ENCODE measurements around the gene CA6. TPM values are rescaled to one million over a fixed set of nuclear protein-coding genes. Genes with fewer than 3 reads are reported as not detected.
A peak's percentile ranks its signal among the peaks of the same experiment; 100 is the strongest.
"Not testable (repeated sequence)": the region's sequence is repeated elsewhere in the genome, so short reads cannot be mapped to it uniquely, and the experiment has no call there.

CA6 gene
- total and polyA plus RNA-seq, 11 donors: not detected

DNA sequence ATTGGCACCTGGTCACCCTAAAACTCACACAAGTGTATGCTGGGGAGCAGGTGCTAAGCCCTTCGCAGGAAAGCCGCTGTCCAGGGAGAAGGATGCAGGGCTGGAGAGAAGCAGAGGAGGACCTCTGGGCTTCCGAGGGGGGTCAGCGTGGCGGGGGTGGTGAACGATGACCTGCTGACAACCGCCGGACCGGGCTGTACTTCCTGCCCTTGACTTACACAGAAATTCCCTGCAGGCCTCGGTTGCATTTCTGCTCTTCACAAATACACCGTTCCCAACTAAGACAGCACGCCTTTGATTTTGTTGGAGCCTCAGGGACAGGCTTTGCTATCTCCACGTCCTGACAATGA lies 42.9 kb downstream of the CA6 start:
- DNase-seq: peak in 1 of 5 donors; percentile 40
- WGBS, 4 donors: 32 to 55% (median 41%) methylated on average over 11 to 13 of the region's 13 CpGs
- Histone ChIP-seq H3K27ac (no peak overlapping the region), H3K9me3 (no peaks in the 10 kb centered on the region), H3K4me1 (peaks cover 0 to 25% (median 8%) of the 10 kb centered on the region in 12 donors), H3K4me3 (no peak overlapping the region), H3K36me3 (no peaks in the 10 kb centered on the region), H3K27me3 (no peaks in the 10 kb centered on the region)
- intact Hi-C loops (cut with DNase I): loop anchor here (1.0 to 5.0 kb wide), 8 partner anchors 68 to 131 kb away; no protein-coding TSS in a partner anchor
- no peak for TF ChIP-seq POLR2A (IDR thresholded peaks at IDR 0.05)
- no peak for TF ChIP-seq CTCF (IDR thresholded peaks at IDR 0.05)
- ATAC-seq: no peak

DNA sequence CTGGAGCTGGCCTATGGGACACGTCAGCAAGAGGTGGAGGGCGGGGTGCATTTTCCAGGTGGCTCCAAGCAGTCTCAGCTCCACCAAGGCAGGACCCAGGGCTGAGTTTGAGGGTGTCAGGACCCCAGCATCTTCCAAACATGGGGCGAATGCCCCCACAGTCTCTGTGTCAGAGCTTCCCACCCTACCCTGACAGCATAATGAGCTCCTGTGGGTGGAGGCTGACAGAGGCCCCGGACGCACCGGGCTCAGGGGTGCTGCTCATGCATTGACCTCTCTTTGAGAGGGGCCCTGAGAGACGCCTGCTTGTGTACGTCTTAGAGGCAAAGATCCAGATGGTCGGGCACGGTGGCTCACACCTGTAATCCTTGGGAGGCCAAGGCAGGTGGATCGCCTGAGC lies 43.4 kb downstream of the CA6 start:
- WGBS, 4 donors: 95 to 99% (median 97%) methylated on average over 5 to 11 of the region's 11 CpGs

DNA sequence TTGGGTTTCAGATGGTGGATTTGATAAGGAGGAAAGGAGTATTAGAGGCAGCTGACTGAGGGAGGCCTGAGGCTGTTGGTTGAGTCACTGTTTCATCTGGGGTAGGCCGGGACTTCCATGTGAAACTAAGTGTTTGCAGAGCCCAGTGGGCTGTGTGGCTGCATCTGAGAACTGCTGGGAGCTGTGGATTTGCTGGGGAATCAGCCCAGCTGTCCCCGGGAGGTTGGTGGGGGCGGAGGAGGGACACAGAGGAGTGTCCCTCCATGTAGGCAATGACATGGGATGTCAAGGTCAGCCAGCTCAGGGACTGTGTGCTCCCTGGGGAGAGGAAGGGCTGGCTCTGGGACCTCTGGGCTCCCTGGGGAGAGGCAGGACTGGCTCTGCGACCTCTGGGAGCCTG lies 44.2 kb downstream of the CA6 start:
- no peaks in the 10 kb centered on the region for H3K36me3 ChIP-seq
- peaks cover 0 to 25% (median 8%) of the 10 kb centered on the region in 12 donors for H3K4me1 ChIP-seq
- ATAC-seq (no peak), DNase-seq (no peak)
- no peaks in the 10 kb centered on the region for H3K27me3 ChIP-seq
- H3K9me3 ChIP-seq: no peaks in the 10 kb centered on the region
- WGBS, 4 donors: 72 to 84% (median 74%) methylated on average over 4 of the region's 4 CpGs
- H3K4me3 ChIP-seq: no peak overlapping the region
- TF ChIP-seq POLR2A (IDR thresholded peaks at IDR 0.05): no peak
- no peak for TF ChIP-seq CTCF (IDR thresholded peaks at IDR 0.05)
- intact Hi-C loops (cut with DNase I): loop anchor here in 8 of 10 donors (2.0 to 5.0 kb wide), 7 partner anchors 69 to 133 kb away; no protein-coding TSS in a partner anchor
- H3K27ac ChIP-seq: no peak overlapping the region

More for the DNA sequence above, 43.4 kb downstream of the CA6 start:
- Histone ChIP-seq H3K36me3 (no peaks in the 10 kb centered on the region), H3K4me3 (no peak overlapping the region), H3K27me3 (no peaks in the 10 kb centered on the region), H3K4me1 (peaks cover 0 to 25% (median 8%) of the 10 kb centered on the region in 12 donors), H3K27ac (no peak overlapping the region), H3K9me3 (no peaks in the 10 kb centered on the region)
- TF ChIP-seq POLR2A (IDR thresholded peaks at IDR 0.05) (no peak), CTCF (IDR thresholded peaks at IDR 0.05) (no peak)
- intact Hi-C loops (cut with DNase I): loop anchor here in 8 of 10 donors (2.0 to 5.0 kb wide), 7 partner anchors 68 to 132 kb away; no protein-coding TSS in a partner anchor
- ATAC-seq: no peak
- no peak for DNase-seq

GRCh38 chr1:8992936-8993687 lies 47.4 kb downstream of the CA6 start:
- ATAC-seq (no peak), DNase-seq (no peak)
- intact Hi-C loops (cut with DNase I): no loop called here
- no peaks in the 10 kb centered on the region for H3K27me3 ChIP-seq
- H3K36me3 ChIP-seq: no peaks in the 10 kb centered on the region
- H3K4me1 ChIP-seq: peaks cover 0 to 5% (median 0%) of the 10 kb centered on the region in 12 donors
- no peak overlapping the region for H3K4me3 ChIP-seq
- H3K27ac ChIP-seq: no peak overlapping the region
- TF ChIP-seq CTCF (IDR thresholded peaks at IDR 0.05) (no peak), POLR2A (IDR thresholded peaks at IDR 0.05) (no peak)
- 91 to 94% (median 92%) methylated on average over 8 of the region's 8 CpGs for WGBS, 4 donors
- H3K9me3 ChIP-seq: no peaks in the 10 kb centered on the region

GRCh38 chr1:8993962-8994675 lies 48.5 kb downstream of the CA6 start:
- DNase-seq: not testable (repeated sequence)

DNA sequence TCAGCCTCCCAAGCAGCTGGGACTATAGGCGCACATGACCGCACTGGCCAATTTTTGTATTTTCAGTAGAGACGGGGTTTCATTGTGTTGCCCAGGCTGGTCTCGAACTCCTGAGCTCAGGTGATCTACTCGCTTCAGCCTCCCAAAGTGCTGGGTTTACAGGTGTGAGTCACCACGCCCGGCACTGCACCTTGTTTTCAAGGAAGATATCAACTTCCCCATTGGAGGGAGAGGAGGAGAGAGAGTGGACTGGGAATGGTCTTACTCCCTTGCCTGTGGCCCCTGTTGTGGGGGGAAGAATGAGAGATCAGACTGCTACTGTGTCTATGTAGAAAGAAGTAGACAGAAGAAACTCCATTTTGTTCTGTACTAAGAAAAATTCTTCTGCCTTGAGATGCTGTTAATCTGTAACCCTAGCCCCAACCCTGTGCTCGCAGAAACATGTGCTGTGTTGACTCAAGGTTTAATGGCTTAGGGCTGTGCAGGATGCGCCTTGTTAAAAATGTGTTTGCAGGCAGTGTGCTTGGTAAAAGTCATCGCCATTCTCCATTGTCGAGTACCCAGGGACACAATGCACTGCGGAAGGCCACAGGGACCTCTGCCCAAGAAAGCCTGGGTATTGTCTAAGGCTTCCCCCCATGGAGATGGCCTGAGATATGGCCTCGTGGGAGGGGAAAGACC lies 56.0 kb downstream of the CA6 start:
- H3K36me3 ChIP-seq, H3K27ac ChIP-seq, H3K4me1 ChIP-seq, H3K9me3 ChIP-seq, ATAC-seq, H3K27me3 ChIP-seq, DNase-seq, H3K4me3 ChIP-seq: not testable (repeated sequence)
- intact Hi-C loops (cut with DNase I): loop anchor here in 3 of 10 donors (5.0 kb wide), 2 partner anchors 79 to 84 kb away; no protein-coding TSS in a partner anchor
- WGBS, 4 donors: 85 to 95% (median 91%) methylated on average over 13 of the region's 13 CpGs

More at GRCh38 chr1:8993962-8994675, 48.5 kb downstream of the CA6 start:
- intact Hi-C loops (cut with DNase I); H3K27me3 ChIP-seq; ATAC-seq; H3K4me1 ChIP-seq; H3K27ac ChIP-seq; H3K9me3 ChIP-seq; H3K4me3 ChIP-seq; H3K36me3 ChIP-seq: not testable (repeated sequence)
- WGBS, 4 donors: 83 to 97% (median 87%) methylated on average over 4 to 12 of the region's 13 CpGs
